A549 (cell line): ENCODE measurements around the gene SEMA5A.

ENCODE experiments used
- CEBPB ChIP-seq, 2 experiments: fragments of >200 bp in 1 of 2; sonication (Bioruptor Twin) in 1 of 2; formaldehyde crosslinking in 1 of 2; IDR thresholded peaks; 2 replicates each; pipeline ENCODE4 v1.6.1; 2012 to 2016
- CHD2 ChIP-seq: fragments of 150-350 bp; IDR thresholded peaks from 2 replicates; pipeline ENCODE4 v1.6.1; 2014; ENCODE audit warnings: low read length; ENCODE audit not compliant: partially characterized antibody
- EP300 ChIP-seq, 2 experiments: fragments of >200 bp; sonication (Bioruptor Twin); formaldehyde crosslinking; IDR thresholded peaks; 2 replicates in 1 of 2; 3 replicates in 1 of 2; pipeline ENCODE4 v1.6.1; 2016 to 2017
- HDAC2 ChIP-seq: fragments of 200-600 bp; sonication (generic); IDR thresholded peaks from 2 replicates; pipeline ENCODE4 v1.6.1; 2016
- MYC ChIP-seq: IDR thresholded peaks from 2 replicates; pipeline ENCODE4 v1.6.1; 2012; ENCODE audit warnings: mild to moderate bottlenecking, inconsistent platforms, low read length, improper control_type of control experiment, borderline replicate concordance
- NPAS2 ChIP-seq: fragments of 250-450 bp; sonication (Bioruptor Pico); IDR thresholded peaks from 2 replicates; pipeline ENCODE4 v1.8.0; 2022; ENCODE audit warnings: mild to moderate bottlenecking, moderate library complexity, borderline replicate concordance
- NR3C1 ChIP-seq: fragments of >200 bp; sonication (Bioruptor Twin); formaldehyde crosslinking; IDR thresholded peaks from 3 replicates; pipeline ENCODE4 v1.6.1; 2017
- POLR2A ChIP-seq: IDR thresholded peaks from 2 replicates; pipeline ENCODE4 v1.6.1; 2012; ENCODE audit warnings: mild to moderate bottlenecking, low read length
- RAD21 ChIP-seq, 2 experiments: fragments of >200 bp in 1 of 2; sonication (Bioruptor Twin) in 1 of 2; formaldehyde crosslinking in 1 of 2; IDR thresholded peaks in 1 of 2; conservative IDR thresholded peaks in 1 of 2; 2 replicates in 1 of 2; 3 replicates in 1 of 2; pipeline ENCODE4 v1.6.1; 2012 to 2018; ENCODE audit warnings: inconsistent platforms in 1 of 2
- RCOR1 ChIP-seq: fragments of 150-350 bp; IDR thresholded peaks from 2 replicates; pipeline ENCODE4 v1.6.1; 2014; ENCODE audit warnings: antibody characterized with exemption, low read length, low read depth
- SREBF2 ChIP-seq: fragments of 450-650 bp; IDR thresholded peaks from 2 replicates; pipeline ENCODE4 v1.6.1; 2014; ENCODE audit warnings: mild to moderate bottlenecking, moderate library complexity
- TF ChIP-seq, protein P1 (sequence below): fragments of 200-600 bp; sonication (generic); IDR thresholded peaks from 2 replicates; pipeline ENCODE4 v1.6.1; 2016; ENCODE audit warnings: antibody characterized with exemption, mild to moderate bottlenecking, moderate library complexity
- TF ChIP-seq, protein P2 (sequence below): fragments of >200 bp; sonication (Bioruptor Twin); formaldehyde crosslinking; IDR thresholded peaks from 3 replicates; pipeline ENCODE4 v1.5.1; 2016
- TF ChIP-seq, protein P3 (sequence below): fragments of 150-350 bp; IDR thresholded peaks from 2 replicates; pipeline ENCODE4 v1.6.1; 2014; ENCODE audit warnings: low read depth, mild to moderate bottlenecking, low read length

DNA sequence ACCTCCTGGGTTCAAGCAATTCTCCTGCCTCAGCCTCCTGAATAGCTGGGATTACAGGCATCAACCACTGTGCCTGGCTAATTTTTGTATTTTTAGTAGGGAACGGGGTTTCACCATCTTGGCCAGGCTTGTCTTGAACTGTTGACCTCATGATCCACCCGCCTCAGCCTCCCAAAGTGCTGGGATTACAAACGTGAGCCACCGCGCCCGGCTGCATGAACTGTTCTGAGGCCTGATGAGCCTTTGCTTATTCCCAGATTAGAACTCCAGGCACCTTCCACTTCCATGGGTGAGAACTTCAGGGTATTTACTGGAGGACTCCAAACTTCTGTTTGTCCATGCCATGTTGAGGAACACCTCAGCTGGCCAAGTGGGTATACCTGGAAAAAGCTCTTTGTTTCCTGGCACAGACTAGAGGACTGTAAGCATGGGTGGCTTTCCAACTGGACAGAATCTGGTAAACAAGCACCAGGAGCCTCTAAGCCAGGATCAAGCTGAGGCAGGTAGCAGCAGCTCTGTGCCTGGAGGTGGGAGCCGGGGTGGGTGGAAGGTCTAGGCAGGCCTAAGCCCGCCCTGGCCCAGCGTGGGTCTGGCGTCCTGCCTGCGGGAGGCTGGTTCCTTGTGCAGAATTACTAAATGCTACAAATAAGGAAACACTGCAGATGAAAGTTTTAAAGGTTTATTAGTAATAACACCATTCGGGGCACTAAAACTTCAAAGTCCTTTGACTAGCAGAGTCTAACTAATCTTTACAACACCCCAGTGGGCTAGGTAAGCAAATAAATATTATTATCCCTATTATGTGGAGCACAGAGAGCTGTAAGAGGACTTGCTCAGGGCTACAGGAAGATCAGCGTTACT, 78.4 kb downstream of the SEMA5A start:
- no peak for TF ChIP-seq RAD21 (conservative IDR thresholded peaks at IDR 0.05 in 1 of 2, IDR thresholded peaks at IDR 0.05 in 1 of 2)
- TF ChIP-seq, protein P1, sequence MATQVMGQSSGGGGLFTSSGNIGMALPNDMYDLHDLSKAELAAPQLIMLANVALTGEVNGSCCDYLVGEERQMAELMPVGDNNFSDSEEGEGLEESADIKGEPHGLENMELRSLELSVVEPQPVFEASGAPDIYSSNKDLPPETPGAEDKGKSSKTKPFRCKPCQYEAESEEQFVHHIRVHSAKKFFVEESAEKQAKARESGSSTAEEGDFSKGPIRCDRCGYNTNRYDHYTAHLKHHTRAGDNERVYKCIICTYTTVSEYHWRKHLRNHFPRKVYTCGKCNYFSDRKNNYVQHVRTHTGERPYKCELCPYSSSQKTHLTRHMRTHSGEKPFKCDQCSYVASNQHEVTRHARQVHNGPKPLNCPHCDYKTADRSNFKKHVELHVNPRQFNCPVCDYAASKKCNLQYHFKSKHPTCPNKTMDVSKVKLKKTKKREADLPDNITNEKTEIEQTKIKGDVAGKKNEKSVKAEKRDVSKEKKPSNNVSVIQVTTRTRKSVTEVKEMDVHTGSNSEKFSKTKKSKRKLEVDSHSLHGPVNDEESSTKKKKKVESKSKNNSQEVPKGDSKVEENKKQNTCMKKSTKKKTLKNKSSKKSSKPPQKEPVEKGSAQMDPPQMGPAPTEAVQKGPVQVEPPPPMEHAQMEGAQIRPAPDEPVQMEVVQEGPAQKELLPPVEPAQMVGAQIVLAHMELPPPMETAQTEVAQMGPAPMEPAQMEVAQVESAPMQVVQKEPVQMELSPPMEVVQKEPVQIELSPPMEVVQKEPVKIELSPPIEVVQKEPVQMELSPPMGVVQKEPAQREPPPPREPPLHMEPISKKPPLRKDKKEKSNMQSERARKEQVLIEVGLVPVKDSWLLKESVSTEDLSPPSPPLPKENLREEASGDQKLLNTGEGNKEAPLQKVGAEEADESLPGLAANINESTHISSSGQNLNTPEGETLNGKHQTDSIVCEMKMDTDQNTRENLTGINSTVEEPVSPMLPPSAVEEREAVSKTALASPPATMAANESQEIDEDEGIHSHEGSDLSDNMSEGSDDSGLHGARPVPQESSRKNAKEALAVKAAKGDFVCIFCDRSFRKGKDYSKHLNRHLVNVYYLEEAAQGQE, result no peak
- TF ChIP-seq, protein P2, sequence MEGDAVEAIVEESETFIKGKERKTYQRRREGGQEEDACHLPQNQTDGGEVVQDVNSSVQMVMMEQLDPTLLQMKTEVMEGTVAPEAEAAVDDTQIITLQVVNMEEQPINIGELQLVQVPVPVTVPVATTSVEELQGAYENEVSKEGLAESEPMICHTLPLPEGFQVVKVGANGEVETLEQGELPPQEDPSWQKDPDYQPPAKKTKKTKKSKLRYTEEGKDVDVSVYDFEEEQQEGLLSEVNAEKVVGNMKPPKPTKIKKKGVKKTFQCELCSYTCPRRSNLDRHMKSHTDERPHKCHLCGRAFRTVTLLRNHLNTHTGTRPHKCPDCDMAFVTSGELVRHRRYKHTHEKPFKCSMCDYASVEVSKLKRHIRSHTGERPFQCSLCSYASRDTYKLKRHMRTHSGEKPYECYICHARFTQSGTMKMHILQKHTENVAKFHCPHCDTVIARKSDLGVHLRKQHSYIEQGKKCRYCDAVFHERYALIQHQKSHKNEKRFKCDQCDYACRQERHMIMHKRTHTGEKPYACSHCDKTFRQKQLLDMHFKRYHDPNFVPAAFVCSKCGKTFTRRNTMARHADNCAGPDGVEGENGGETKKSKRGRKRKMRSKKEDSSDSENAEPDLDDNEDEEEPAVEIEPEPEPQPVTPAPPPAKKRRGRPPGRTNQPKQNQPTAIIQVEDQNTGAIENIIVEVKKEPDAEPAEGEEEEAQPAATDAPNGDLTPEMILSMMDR, result no peak
- TF ChIP-seq NPAS2, result no peak
- no peak for TF ChIP-seq MYC
- TF ChIP-seq CHD2, result no peak
- no peak for TF ChIP-seq CEBPB (IDR thresholded peaks at IDR 0.05)
- TF ChIP-seq EP300 (IDR thresholded peaks at IDR 0.05), result no peak
- no peak for TF ChIP-seq POLR2A
- TF ChIP-seq NR3C1, result no peak
- TF ChIP-seq, protein P3, sequence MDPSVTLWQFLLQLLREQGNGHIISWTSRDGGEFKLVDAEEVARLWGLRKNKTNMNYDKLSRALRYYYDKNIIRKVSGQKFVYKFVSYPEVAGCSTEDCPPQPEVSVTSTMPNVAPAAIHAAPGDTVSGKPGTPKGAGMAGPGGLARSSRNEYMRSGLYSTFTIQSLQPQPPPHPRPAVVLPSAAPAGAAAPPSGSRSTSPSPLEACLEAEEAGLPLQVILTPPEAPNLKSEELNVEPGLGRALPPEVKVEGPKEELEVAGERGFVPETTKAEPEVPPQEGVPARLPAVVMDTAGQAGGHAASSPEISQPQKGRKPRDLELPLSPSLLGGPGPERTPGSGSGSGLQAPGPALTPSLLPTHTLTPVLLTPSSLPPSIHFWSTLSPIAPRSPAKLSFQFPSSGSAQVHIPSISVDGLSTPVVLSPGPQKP, result no peak
- no peak for TF ChIP-seq HDAC2
- TF ChIP-seq RCOR1, result no peak
- no peak for TF ChIP-seq SREBF2
